Kidney (tissue), 14 donors: Measurements from ENCODE around the gene RERE. TPM values are rescaled to one million over a fixed set of nuclear protein-coding genes. Genes with fewer than 3 reads are reported as not detected.

Experiments used
- DNase-seq, 5 donors: peaks; one replicate each; pipeline ENCODE4 v3.0.0-alpha.2; 2013 to 2020
- FAIRE-seq: peaks from 2 replicates; lab custom pipeline; 2012; peaks lifted over from hg19 to GRCh38; lab: Jason Lieb, UNC
- H3K27ac ChIP-seq, 2 donors: one replicate each; pipeline ENCODE4 v1.7.0; 2013; ENCODE audit warnings: low read depth in 2 of 2, low read length in 2 of 2, inconsistent platforms in 1 of 2
- H3K27me3 ChIP-seq: one replicate; pipeline ENCODE4 v1.7.1; 2013; ENCODE audit warnings: low read length, inconsistent platforms; ENCODE audit not compliant: control insufficient read depth, insufficient read depth
- H3K36me3 ChIP-seq, 3 donors: one replicate each; pipeline versions ENCODE4 v1.7.0 to v1.7.1; 2013; ENCODE audit warnings: low read length in 3 of 3, control low read depth in 1 of 3, inconsistent platforms in 1 of 3; ENCODE audit not compliant: insufficient read depth in 3 of 3, control insufficient read depth in 2 of 3
- H3K4me1 ChIP-seq, 3 donors: one replicate each; pipeline versions ENCODE4 v1.7.0 to v1.7.1; 2013; ENCODE audit warnings: low read length in 3 of 3, inconsistent platforms in 1 of 3, low read depth in 1 of 3; ENCODE audit not compliant: control insufficient read depth in 2 of 3, insufficient read depth in 2 of 3
- H3K4me3 ChIP-seq, 3 donors: one replicate each; pipeline versions ENCODE4 v1.7.0 to v1.8.1; 2013; ENCODE audit warnings: low read length in 3 of 3, control low read depth in 1 of 3, inconsistent platforms in 1 of 3
- H3K9ac ChIP-seq, 3 donors: one replicate each; pipeline versions ENCODE4 v1.7.0 to v1.7.1; 2013; ENCODE audit warnings: low read length in 3 of 3, control low read depth in 1 of 3, inconsistent platforms in 1 of 3
- H3K9me3 ChIP-seq, 3 donors: one replicate each; pipeline versions ENCODE4 v1.7.0 to v1.7.1; 2013; ENCODE audit warnings: low read length in 3 of 3, control low read depth in 1 of 3, inconsistent platforms in 1 of 3; ENCODE audit not compliant: control insufficient read depth in 2 of 3, insufficient read depth in 1 of 3
- CTCF ChIP-seq: IDR thresholded peaks from 3 replicates; pipeline ENCODE4 v1.5.1; 2012; ENCODE audit warnings: mild to moderate bottlenecking, moderate library complexity, borderline replicate concordance; ENCODE audit not compliant: insufficient read depth; ENCODE audit errors: extremely low read depth
- intact Hi-C: fragments of 100-400 bp; cut with DNase I; formaldehyde crosslinking; loops from one replicate; pipeline ENCODE4 v1.11.1; 2022
- polyA plus RNA-seq: library from polyadenylated mRNA; stranded (reverse); fragments of 350-450 nt; fragmentation: Illumina TruSeq; extraction: RNeasy Lipid Tissue Mini Kit (QIAGEN cat#74804); gene quantifications from one replicate; pipeline ENCODE4 v1.2.3, GENCODE V29; 2014; ENCODE audit warnings: low read depth, low replicate concordance; ENCODE audit not compliant: insufficient read depth
- total RNA-seq: library from RNA; stranded (reverse); fragmentation: NEBNext Ultra II Directional; extraction: Animal tissue kit (Norgen Biotek cat#: 25700); gene quantifications from one replicate; pipeline ENCODE4 v1.2.1, GENCODE V29; 2021
- donor health status: control.
- donor health status: control.
- donor health status: control.
- donor health status: control.
- donor health status: control.
- donor health status: DM: yes; HTN: yes; CAD: no.
- donor health status: Normal renal cell carcinoma (clear cell type).

The RERE gene
- total and polyA plus RNA-seq, 2 donors from 2014 or later, result 37.2 to 176 TPM

GRCh38 chr1:8351693-8352470, 465.6 kb downstream of the RERE start:
- Histone ChIP-seq H3K27ac (peak overlapping the region in 1 of 2 donors; percentile 4), H3K9me3 (no peaks in the 10 kb centered on the region), H3K9ac (no peak overlapping the region), H3K4me1 (peaks cover 0 to 14% (median 0%) of the 10 kb centered on the region in 3 donors), H3K27me3 (no peaks in the 10 kb centered on the region), H3K4me3 (no peak overlapping the region), H3K36me3 (peaks cover 2 to 34% (median 23%) of the 10 kb centered on the region in 3 donors)
- peak; percentile 41 for TF ChIP-seq CTCF
- intact Hi-C loops, result no loop called here
- DNase-seq, result peak in 3 of 5 donors; percentile 47 to 76 (median 70)
- FAIRE-seq, result no peak

- peak in 1 of 5 donors; percentile 75 for DNase-seq
- intact Hi-C loops, result no loop called here
- Histone ChIP-seq H3K9me3 (no peaks in the 10 kb centered on the region), H3K4me3 (no peak overlapping the region), H3K27ac (peak overlapping the region in 1 of 2 donors; percentile 4), H3K9ac (no peak overlapping the region), H3K36me3 (peaks cover 2 to 27% (median 22%) of the 10 kb centered on the region in 3 donors), H3K4me1 (peaks cover 0 to 14% (median 0%) of the 10 kb centered on the region in 3 donors), H3K27me3 (no peaks in the 10 kb centered on the region)
- no peak for FAIRE-seq
- TF ChIP-seq CTCF, result no peak
Observed at GRCh38 chr1:8350914-8351684, 466.3 kb downstream of the RERE start.

- FAIRE-seq (no peak), DNase-seq (peak in 1 of 5 donors; percentile 87)
- Histone ChIP-seq H3K27ac (no peak overlapping the region), H3K4me3 (no peak overlapping the region), H3K36me3 (peaks cover 2 to 15% (median 15%) of the 10 kb centered on the region in 3 donors), H3K27me3 (no peaks in the 10 kb centered on the region), H3K4me1 (peaks cover 0 to 14% (median 0%) of the 10 kb centered on the region in 3 donors), H3K9me3 (no peaks in the 10 kb centered on the region), H3K9ac (no peak overlapping the region)
- intact Hi-C loops, result no loop called here
- TF ChIP-seq CTCF, result no peak
Observed at GRCh38 chr1:8349961-8350360, 467.5 kb downstream of the RERE start.
